ENCODE data around the gene ACP6.

GRCh38 chr1:147647796-147648633, 22.3 kb downstream of the ACP6 start:
- TF ChIP-seq, protein P1, sequence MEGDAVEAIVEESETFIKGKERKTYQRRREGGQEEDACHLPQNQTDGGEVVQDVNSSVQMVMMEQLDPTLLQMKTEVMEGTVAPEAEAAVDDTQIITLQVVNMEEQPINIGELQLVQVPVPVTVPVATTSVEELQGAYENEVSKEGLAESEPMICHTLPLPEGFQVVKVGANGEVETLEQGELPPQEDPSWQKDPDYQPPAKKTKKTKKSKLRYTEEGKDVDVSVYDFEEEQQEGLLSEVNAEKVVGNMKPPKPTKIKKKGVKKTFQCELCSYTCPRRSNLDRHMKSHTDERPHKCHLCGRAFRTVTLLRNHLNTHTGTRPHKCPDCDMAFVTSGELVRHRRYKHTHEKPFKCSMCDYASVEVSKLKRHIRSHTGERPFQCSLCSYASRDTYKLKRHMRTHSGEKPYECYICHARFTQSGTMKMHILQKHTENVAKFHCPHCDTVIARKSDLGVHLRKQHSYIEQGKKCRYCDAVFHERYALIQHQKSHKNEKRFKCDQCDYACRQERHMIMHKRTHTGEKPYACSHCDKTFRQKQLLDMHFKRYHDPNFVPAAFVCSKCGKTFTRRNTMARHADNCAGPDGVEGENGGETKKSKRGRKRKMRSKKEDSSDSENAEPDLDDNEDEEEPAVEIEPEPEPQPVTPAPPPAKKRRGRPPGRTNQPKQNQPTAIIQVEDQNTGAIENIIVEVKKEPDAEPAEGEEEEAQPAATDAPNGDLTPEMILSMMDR (IDR thresholded peaks at IDR 0.05; ENCODE audit: borderline replicate concordance, extremely low read depth, low read length, poor library complexity, severe bottlenecking): no peak
- no peak for TF ChIP-seq EZH2 (IDR thresholded peaks at IDR 0.05; ENCODE audit: borderline replicate concordance, low read depth, low read length, severe bottlenecking)

Data from DND-41 (cell line).